Measurements from ENCODE around the gene BRAP. TPM values are rescaled to one million over a fixed set of nuclear protein-coding genes. Genes with fewer than 3 reads are reported as not detected.
"Not testable (repeated sequence)": the region's sequence is repeated elsewhere in the genome, so short reads cannot be mapped to it uniquely, and the experiment has no call there.

Gene BRAP
- polyA plus RNA-seq, 1 donor (not counting 4 experiments of a cell fraction or from before 2014, with no cell fraction given): 19.5 TPM

DNA sequence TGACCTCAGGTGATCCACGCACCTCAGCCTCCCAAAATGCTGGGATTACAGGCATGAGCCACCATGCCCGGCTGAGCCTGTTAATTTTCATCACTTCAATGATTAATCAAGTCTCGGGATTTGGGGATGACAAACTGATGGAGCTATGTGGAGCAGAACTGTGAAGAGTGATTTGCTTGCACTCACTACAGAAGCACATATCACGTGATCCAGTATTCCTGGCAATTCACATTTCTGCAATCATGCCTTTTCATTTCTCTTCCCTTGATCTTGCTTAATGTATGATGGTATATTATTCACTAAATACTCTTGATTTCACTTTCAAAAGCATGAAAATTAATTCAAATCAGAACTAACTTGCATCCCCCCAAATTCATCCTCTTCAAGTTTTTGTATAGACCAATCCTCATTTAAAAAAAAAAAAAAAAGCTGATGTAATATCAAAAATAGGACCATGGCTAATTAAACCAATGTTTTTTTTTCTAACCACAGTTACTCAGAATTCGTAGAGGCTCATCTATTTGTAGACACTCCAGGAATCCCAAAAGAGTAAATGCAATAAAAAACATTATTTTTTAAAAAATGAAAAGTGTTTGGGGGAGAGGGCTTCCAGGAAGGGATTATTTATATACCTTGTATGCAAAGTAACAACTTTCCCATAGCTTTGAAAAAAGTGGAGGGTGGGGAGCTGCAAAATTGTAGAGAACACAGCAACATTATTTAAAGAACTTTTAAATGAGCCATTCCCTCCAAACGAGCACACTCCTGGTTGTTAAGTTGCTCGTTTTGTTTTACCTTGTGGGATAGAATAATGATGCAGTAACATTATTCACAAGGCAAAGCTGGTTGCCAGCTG is 79.6 kb downstream of the BRAP start:
- FAIRE-seq (no peak), DNase-seq (ENCODE audit: low read depth, low spot score) (no peak)
- Histone ChIP-seq H3K9ac (ENCODE audit: control insufficient read depth, extremely low read depth, insufficient read depth, low read length) (no peak overlapping the region), H3K79me2 (ENCODE audit: control insufficient read depth, insufficient read depth, low read length) (no peaks in the 10 kb centered on the region), H3K4me1 (ENCODE audit: control insufficient read depth, extremely low read depth, insufficient read depth, low read length) (no peaks in the 10 kb centered on the region), H3K36me3 (ENCODE audit: control insufficient read depth in 2 of 2, extremely low read depth in 1 of 2, insufficient read depth in 2 of 2, low read length in 2 of 2) (no peaks in the 10 kb centered on the region), H3K27ac (ENCODE audit: control insufficient read depth, insufficient read depth, low read length) (no peak overlapping the region), H3K9me3 (ENCODE audit: control insufficient read depth, low read depth, low read length) (no peaks in the 10 kb centered on the region), H2AFZ (ENCODE audit: control insufficient read depth, low read length) (no peak overlapping the region), H3K9me1 (ENCODE audit: control insufficient read depth, extremely low read depth, insufficient read depth, low read length) (no peaks in the 10 kb centered on the region), H3K4me2 (ENCODE audit: control insufficient read depth, extremely low read depth, insufficient read depth, low read depth, low read length) (no peak overlapping the region), H3K27me3 (ENCODE audit: control insufficient read depth, extremely low read depth, insufficient read depth, low read length) (no peaks in the 10 kb centered on the region), H4K20me1 (ENCODE audit: control insufficient read depth, extremely low read depth, insufficient read depth, low read length) (no peaks in the 10 kb centered on the region), H3K4me3 (ENCODE audit: control insufficient read depth in 2 of 3, extremely low read depth in 1 of 3, insufficient read depth in 2 of 3, low read depth in 1 of 3, low read length in 3 of 3) (no peak overlapping the region)
- dilution Hi-C loops (cut with MboI; ENCODE audit: extremely low pct_ligation_motif_present, low sequenced_read_pairs): no loop called here
- TF ChIP-seq, protein P1, sequence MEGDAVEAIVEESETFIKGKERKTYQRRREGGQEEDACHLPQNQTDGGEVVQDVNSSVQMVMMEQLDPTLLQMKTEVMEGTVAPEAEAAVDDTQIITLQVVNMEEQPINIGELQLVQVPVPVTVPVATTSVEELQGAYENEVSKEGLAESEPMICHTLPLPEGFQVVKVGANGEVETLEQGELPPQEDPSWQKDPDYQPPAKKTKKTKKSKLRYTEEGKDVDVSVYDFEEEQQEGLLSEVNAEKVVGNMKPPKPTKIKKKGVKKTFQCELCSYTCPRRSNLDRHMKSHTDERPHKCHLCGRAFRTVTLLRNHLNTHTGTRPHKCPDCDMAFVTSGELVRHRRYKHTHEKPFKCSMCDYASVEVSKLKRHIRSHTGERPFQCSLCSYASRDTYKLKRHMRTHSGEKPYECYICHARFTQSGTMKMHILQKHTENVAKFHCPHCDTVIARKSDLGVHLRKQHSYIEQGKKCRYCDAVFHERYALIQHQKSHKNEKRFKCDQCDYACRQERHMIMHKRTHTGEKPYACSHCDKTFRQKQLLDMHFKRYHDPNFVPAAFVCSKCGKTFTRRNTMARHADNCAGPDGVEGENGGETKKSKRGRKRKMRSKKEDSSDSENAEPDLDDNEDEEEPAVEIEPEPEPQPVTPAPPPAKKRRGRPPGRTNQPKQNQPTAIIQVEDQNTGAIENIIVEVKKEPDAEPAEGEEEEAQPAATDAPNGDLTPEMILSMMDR (optimal IDR thresholded peaks at IDR 0.05 in 1 of 3, IDR thresholded peaks at IDR 0.05 in 1 of 3, conservative IDR thresholded peaks at IDR 0.05 in 1 of 3; ENCODE audit: extremely low read depth in 1 of 3, insufficient read depth in 2 of 3, low read length in 3 of 3): no peak
- no peak for TF ChIP-seq EZH2 (IDR thresholded peaks at IDR 0.05; ENCODE audit: low read length)

DNA sequence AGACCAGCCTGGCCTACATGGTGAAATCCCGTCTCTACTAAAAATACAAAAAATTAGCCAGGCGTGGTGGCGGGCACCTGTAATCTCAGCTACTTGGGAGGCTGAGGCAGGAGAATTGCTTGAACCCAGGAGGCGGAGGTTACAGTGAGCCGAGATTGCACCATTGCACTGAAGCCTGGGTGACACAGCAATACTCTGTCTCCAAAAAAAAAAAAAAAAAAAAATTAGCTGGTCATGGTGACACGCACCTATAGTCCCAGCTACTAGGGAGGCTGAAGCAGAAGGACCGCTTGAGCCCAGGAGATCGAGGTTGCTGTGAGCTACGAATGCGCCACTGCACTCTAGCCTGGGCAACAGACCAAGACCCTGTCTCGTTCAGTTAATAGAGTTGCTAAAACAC is 82.9 kb downstream of the BRAP start:
- not testable (repeated sequence) for H3K9ac ChIP-seq (ENCODE audit: control insufficient read depth, extremely low read depth, insufficient read depth, low read length)

More for the DNA sequence above, 82.9 kb downstream of the BRAP start:
- H2AFZ ChIP-seq (ENCODE audit: control insufficient read depth, low read length); H3K9me1 ChIP-seq (ENCODE audit: control insufficient read depth, extremely low read depth, insufficient read depth, low read length); FAIRE-seq; dilution Hi-C loops (cut with MboI; ENCODE audit: extremely low pct_ligation_motif_present, low sequenced_read_pairs); H3K79me2 ChIP-seq (ENCODE audit: control insufficient read depth, insufficient read depth, low read length); H3K9me3 ChIP-seq (ENCODE audit: control insufficient read depth, low read depth, low read length); H3K4me1 ChIP-seq (ENCODE audit: control insufficient read depth, extremely low read depth, insufficient read depth, low read length); H3K36me3 ChIP-seq (ENCODE audit: control insufficient read depth in 2 of 2, extremely low read depth in 1 of 2, insufficient read depth in 2 of 2, low read length in 2 of 2); H3K27ac ChIP-seq (ENCODE audit: control insufficient read depth, insufficient read depth, low read length); H3K4me3 ChIP-seq (ENCODE audit: control insufficient read depth in 2 of 3, extremely low read depth in 1 of 3, insufficient read depth in 2 of 3, low read depth in 1 of 3, low read length in 3 of 3); H3K27me3 ChIP-seq (ENCODE audit: control insufficient read depth, extremely low read depth, insufficient read depth, low read length); DNase-seq (ENCODE audit: low read depth, low spot score); H4K20me1 ChIP-seq (ENCODE audit: control insufficient read depth, extremely low read depth, insufficient read depth, low read length); H3K4me2 ChIP-seq (ENCODE audit: control insufficient read depth, extremely low read depth, insufficient read depth, low read depth, low read length): not testable (repeated sequence)

Measured in keratinocyte (primary cell).